Brain microvascular endothelial cell (primary cell): ENCODE data around the gene B3GNT5.

ENCODE experiments used
- DNase-seq: peaks from one replicate; pipeline ENCODE4 v3.0.0-alpha.2; 2020
- H3K27ac ChIP-seq: fragments of 250-450 bp; sonication (Bioruptor Pico); 2 replicates; pipeline ENCODE4 v1.5.1; 2020; ENCODE audit warnings: mild to moderate bottlenecking, moderate library complexity
- H3K27me3 ChIP-seq: fragments of 250-450 bp; sonication (Bioruptor Pico); replicated peaks from 2 replicates; pipeline ENCODE4 v1.5.1; 2020; ENCODE audit warnings: mild to moderate bottlenecking
- H3K36me3 ChIP-seq: fragments of 250-450 bp; sonication (Bioruptor Pico); replicated peaks from 2 replicates; pipeline ENCODE4 v1.5.1; 2020; ENCODE audit warnings: mild to moderate bottlenecking
- H3K4me3 ChIP-seq: 2 replicates; pipeline ENCODE4 v1.5.1; 2011; ENCODE audit warnings: low read depth, mild to moderate bottlenecking, control low read depth, low read length, moderate library complexity
- in situ Hi-C: cut with HindIII; loops from 2 replicates; pipeline ENCODE4 v1.10.0; 2017; ENCODE audit warnings: low sequenced_read_pairs, low pct_ligation_motif_present
- TF ChIP-seq, protein P1 (sequence below): IDR thresholded peaks from 2 replicates; pipeline ENCODE4 v1.5.1; 2011; ENCODE audit warnings: low read depth, mild to moderate bottlenecking, moderate library complexity, low read length, control low read depth, inconsistent platforms; ENCODE audit errors: missing control alignments

The B3GNT5 gene

GRCh38 chr3:183233966-183234365, 19.1 kb upstream of the B3GNT5 start:
- no peak overlapping the region for H3K27ac ChIP-seq
- no peak for DNase-seq
- no peaks in the 10 kb centered on the region for H3K36me3 ChIP-seq
- TF ChIP-seq, protein P1, sequence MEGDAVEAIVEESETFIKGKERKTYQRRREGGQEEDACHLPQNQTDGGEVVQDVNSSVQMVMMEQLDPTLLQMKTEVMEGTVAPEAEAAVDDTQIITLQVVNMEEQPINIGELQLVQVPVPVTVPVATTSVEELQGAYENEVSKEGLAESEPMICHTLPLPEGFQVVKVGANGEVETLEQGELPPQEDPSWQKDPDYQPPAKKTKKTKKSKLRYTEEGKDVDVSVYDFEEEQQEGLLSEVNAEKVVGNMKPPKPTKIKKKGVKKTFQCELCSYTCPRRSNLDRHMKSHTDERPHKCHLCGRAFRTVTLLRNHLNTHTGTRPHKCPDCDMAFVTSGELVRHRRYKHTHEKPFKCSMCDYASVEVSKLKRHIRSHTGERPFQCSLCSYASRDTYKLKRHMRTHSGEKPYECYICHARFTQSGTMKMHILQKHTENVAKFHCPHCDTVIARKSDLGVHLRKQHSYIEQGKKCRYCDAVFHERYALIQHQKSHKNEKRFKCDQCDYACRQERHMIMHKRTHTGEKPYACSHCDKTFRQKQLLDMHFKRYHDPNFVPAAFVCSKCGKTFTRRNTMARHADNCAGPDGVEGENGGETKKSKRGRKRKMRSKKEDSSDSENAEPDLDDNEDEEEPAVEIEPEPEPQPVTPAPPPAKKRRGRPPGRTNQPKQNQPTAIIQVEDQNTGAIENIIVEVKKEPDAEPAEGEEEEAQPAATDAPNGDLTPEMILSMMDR, result no peak
- in situ Hi-C loops, result no loop called here
- H3K27me3 ChIP-seq, result no peaks in the 10 kb centered on the region
- H3K4me3 ChIP-seq, result no peak overlapping the region

DNA sequence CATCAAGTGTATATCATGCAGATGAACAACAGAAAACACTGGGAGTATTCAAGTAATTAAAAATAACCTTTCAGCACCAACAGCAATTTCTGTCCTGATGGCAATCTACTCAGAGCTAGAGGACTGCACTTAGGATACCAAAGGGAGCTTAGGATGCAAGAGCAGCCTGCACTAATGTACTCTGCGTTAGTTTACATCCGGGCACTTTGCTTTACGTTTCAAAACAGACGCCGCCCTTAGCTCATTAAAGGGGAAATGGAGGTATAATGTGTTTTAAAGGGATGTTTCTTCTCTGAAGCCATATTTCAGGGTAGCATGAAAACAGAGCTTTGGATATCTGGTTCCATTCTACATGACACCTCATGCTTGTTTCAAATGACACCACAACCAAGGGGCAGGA, 14.0 kb upstream of the B3GNT5 start:
- in situ Hi-C loops, result no loop called here
- TF ChIP-seq, protein P1, result no peak
- no peaks in the 10 kb centered on the region for H3K36me3 ChIP-seq
- no peak overlapping the region for H3K4me3 ChIP-seq
- H3K27ac ChIP-seq, result no peak overlapping the region
- DNase-seq, result no peak
- H3K27me3 ChIP-seq, result no peaks in the 10 kb centered on the region

DNA sequence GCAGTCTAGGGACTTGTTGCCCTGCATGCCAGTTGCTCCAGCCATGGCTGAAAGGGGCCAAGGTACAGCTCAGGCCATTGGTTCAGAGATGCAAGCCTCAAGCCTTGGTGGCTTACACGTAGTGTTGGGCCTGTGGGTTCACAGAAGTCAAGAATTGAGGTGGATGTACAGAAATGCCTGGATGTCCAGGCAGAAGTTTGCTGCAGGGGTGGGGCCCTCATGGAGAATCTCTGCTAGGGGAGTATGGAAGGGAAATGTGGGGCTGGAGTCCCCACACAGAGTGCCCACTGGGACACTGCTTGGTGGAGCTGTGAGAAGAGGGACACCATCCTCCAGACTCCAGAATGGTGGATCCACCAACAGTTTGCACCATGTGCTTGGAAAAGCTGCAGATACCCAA, 10.6 kb upstream of the B3GNT5 start:
- TF ChIP-seq, protein P1, result no peak
- Histone ChIP-seq H3K36me3 (no peaks in the 10 kb centered on the region), H3K27ac (no peak overlapping the region), H3K4me3 (no peak overlapping the region), H3K27me3 (no peaks in the 10 kb centered on the region)
- no peak for DNase-seq
- in situ Hi-C loops, result no loop called here

- DNase-seq, result peak; percentile 46
- no peak overlapping the region for H3K27ac ChIP-seq
- in situ Hi-C loops, result no loop called here
- no peaks in the 10 kb centered on the region for H3K27me3 ChIP-seq
- no peaks in the 10 kb centered on the region for H3K36me3 ChIP-seq
- H3K4me3 ChIP-seq, result no peak overlapping the region
- TF ChIP-seq, protein P1, result no peak
Measured at GRCh38 chr3:183244219-183244618, 8.8 kb upstream of the B3GNT5 start.

GRCh38 chr3:183244981-183245476, 8.0 kb upstream of the B3GNT5 start:
- Histone ChIP-seq H3K36me3 (no peaks in the 10 kb centered on the region), H3K27me3 (no peaks in the 10 kb centered on the region), H3K27ac (no peak overlapping the region), H3K4me3 (no peak overlapping the region)
- in situ Hi-C loops, result no loop called here
- no peak for DNase-seq
- TF ChIP-seq, protein P1, result peak; percentile 24

DNA sequence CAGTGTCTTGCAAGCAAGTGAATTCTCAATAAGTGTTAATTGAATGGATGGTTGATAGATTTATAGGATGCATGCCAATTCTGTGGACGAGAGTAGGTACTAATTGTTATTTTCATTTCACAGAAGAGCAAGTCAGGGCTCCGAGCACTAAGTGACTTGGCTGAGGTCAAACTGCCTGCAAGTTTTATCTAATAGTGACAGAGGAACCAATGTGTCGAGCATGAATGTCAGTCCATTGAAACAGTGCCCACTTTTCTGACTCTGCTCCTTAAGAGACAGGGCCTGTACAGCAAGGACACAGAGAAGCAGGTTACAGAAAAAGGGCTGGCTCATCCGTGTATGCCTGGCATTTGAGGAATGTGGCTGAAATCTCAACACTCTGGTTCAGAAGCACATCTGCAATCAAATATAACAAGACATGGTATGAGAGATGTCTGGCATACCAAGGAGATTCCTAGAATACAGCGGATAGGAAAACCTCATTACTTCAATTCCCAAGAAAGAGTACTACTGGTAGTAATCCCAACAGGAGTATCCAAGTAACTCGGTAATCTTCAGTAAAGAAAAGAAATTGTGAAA, 6.0 kb upstream of the B3GNT5 start:
- no peak overlapping the region for H3K27ac ChIP-seq
- in situ Hi-C loops, result no loop called here
- no peaks in the 10 kb centered on the region for H3K36me3 ChIP-seq
- no peaks in the 10 kb centered on the region for H3K27me3 ChIP-seq
- no peak for DNase-seq
- TF ChIP-seq, protein P1, result no peak
- no peak overlapping the region for H3K4me3 ChIP-seq
